H9 (cell line): Measurements from ENCODE around the gene HSPA8. TPM values are rescaled to one million over a fixed set of nuclear protein-coding genes. Genes with fewer than 3 reads are reported as not detected.

Experiments
- DNase-seq: peaks from one replicate; pipeline ENCODE4 v3.0.0-alpha.2; 2017
- H2AFZ ChIP-seq: one replicate; pipeline ENCODE4 v1.6.1; 2013; ENCODE audit warnings: mild to moderate bottlenecking, low read length, control low read depth, moderate library complexity
- H2AK5ac ChIP-seq: 2 replicates; pipeline ENCODE4 v1.6.1; 2013; ENCODE audit warnings: low read length, control low read depth, mixed read lengths; ENCODE audit not compliant: insufficient read length
- H2BK120ac ChIP-seq: one replicate; pipeline ENCODE4 v1.6.1; 2013; ENCODE audit warnings: low read depth, mild to moderate bottlenecking, low read length, control low read depth, inconsistent platforms; ENCODE audit not compliant: poor library complexity, severe bottlenecking
- H2BK12ac ChIP-seq: 2 replicates; pipeline ENCODE4 v1.6.1; 2013; ENCODE audit warnings: low read length, control low read depth, mixed read lengths, low read depth; ENCODE audit not compliant: insufficient read length
- H2BK15ac ChIP-seq: 2 replicates; pipeline ENCODE4 v1.6.1; 2013; ENCODE audit warnings: low read depth, low read length, control low read depth
- H2BK20ac ChIP-seq: one replicate; pipeline ENCODE4 v1.6.1; 2013; ENCODE audit warnings: low read depth, mild to moderate bottlenecking, low read length, control low read depth, inconsistent platforms; ENCODE audit not compliant: poor library complexity, severe bottlenecking
- H2BK5ac ChIP-seq: 2 replicates; pipeline ENCODE4 v1.6.1; 2013; ENCODE audit warnings: low read length, control low read depth, mixed read lengths; ENCODE audit not compliant: insufficient read length
- H3K14ac ChIP-seq: 2 replicates; pipeline ENCODE4 v1.6.1; 2013; ENCODE audit warnings: low read length, control low read depth; ENCODE audit not compliant: insufficient read depth
- H3K18ac ChIP-seq: 2 replicates; pipeline ENCODE4 v1.6.1; 2013; ENCODE audit warnings: low read depth, mild to moderate bottlenecking, mixed read lengths, low read length, control low read depth; ENCODE audit not compliant: insufficient read length
- H3K23ac ChIP-seq: 2 replicates; pipeline ENCODE4 v1.6.1; 2013; ENCODE audit warnings: low read length, control low read depth, mixed read lengths, low read depth; ENCODE audit not compliant: insufficient read length
- H3K23me2 ChIP-seq: 2 replicates; pipeline ENCODE4 v1.6.1; 2013; ENCODE audit warnings: low read depth, mild to moderate bottlenecking, mixed read lengths, low read length, control low read depth; ENCODE audit not compliant: insufficient read length, poor library complexity, severe bottlenecking
- H3K27ac ChIP-seq: 2 replicates; pipeline ENCODE4 v1.5.1; 2013; ENCODE audit warnings: low read length, control low read depth, mixed read lengths, low read depth; ENCODE audit not compliant: insufficient read length
- H3K27me3 ChIP-seq: 2 replicates; pipeline ENCODE4 v1.6.1; 2013; ENCODE audit warnings: low read length, control low read depth, inconsistent platforms; ENCODE audit not compliant: insufficient read depth
- H3K4ac ChIP-seq: 2 replicates; pipeline ENCODE4 v1.6.1; 2013; ENCODE audit warnings: low read depth, mild to moderate bottlenecking, control low read depth, inconsistent platforms, low read length, moderate library complexity
- H3K4me1 ChIP-seq: 2 replicates; pipeline ENCODE4 v1.6.1; 2013; ENCODE audit warnings: low read length, control low read depth, inconsistent platforms; ENCODE audit not compliant: insufficient read depth
- H3K4me2 ChIP-seq: 2 replicates; pipeline ENCODE4 v1.6.1; 2013; ENCODE audit warnings: low read length, control low read depth, mixed read lengths; ENCODE audit not compliant: insufficient read length, insufficient read depth
- H3K56ac ChIP-seq: 2 replicates; pipeline ENCODE4 v1.6.1; 2013; ENCODE audit warnings: low read depth, mild to moderate bottlenecking, mixed read lengths, low read length, control low read depth; ENCODE audit not compliant: insufficient read length
- H3K79me1 ChIP-seq: 2 replicates; pipeline ENCODE4 v1.6.1; 2013; ENCODE audit warnings: low read depth, mild to moderate bottlenecking, moderate library complexity, low read length, control low read depth, inconsistent platforms; ENCODE audit not compliant: insufficient read depth, poor library complexity, severe bottlenecking
- H3K79me2 ChIP-seq: 2 replicates; pipeline ENCODE4 v1.6.1; 2013; ENCODE audit warnings: low read length, control low read depth, inconsistent platforms; ENCODE audit not compliant: insufficient read depth
- H3K9ac ChIP-seq: 2 replicates; pipeline ENCODE4 v1.6.1; 2013; ENCODE audit warnings: low read length, control low read depth, mixed read lengths; ENCODE audit not compliant: insufficient read length; ENCODE audit errors: extremely low read depth
- H3K9me3 ChIP-seq: one replicate; pipeline ENCODE4 v1.6.1; 2013; ENCODE audit warnings: low read depth, low read length, inconsistent platforms; ENCODE audit not compliant: control insufficient read depth
- H3T11ph ChIP-seq: one replicate; pipeline ENCODE4 v1.6.1; 2013; ENCODE audit warnings: mild to moderate bottlenecking, low read length, control low read depth, inconsistent platforms
- H4K20me1 ChIP-seq: one replicate; pipeline ENCODE4 v1.6.1; 2013; ENCODE audit not compliant: control insufficient read depth, insufficient read length, insufficient read depth
- H4K5ac ChIP-seq: 2 replicates; pipeline ENCODE4 v1.6.1; 2013; ENCODE audit warnings: low read depth, mild to moderate bottlenecking, mixed read lengths, low read length, control low read depth; ENCODE audit not compliant: insufficient read length
- H4K8ac ChIP-seq: replicated peaks from 2 replicates; pipeline ENCODE4 v1.6.1; 2013; ENCODE audit warnings: low read length, control low read depth, mixed read lengths, low read depth; ENCODE audit not compliant: insufficient read length
- H4K91ac ChIP-seq: 2 replicates; pipeline ENCODE4 v1.6.1; 2013; ENCODE audit warnings: low read depth, mild to moderate bottlenecking, moderate library complexity, mixed read lengths, low read length, control low read depth; ENCODE audit not compliant: insufficient read length
- H3K27ac Mint-ChIP-seq, 3 experiments: 2 replicates in 2 of 3; 3 replicates in 1 of 3; pipeline ENCODE4 v1.8.0; 2020 to 2021; ENCODE audit warnings: mixed read lengths in 3 of 3, mild to moderate bottlenecking in 1 of 3, moderate library complexity in 1 of 3
- H3K27me3 Mint-ChIP-seq: 2 replicates; pipeline ENCODE4 v1.8.0; 2021; ENCODE audit warnings: low read depth, mild to moderate bottlenecking, moderate library complexity, mixed read lengths
- H3K36me3 Mint-ChIP-seq, 3 experiments: 2 replicates in 2 of 3; 3 replicates in 1 of 3; pipeline ENCODE4 v1.8.0; 2020 to 2021; ENCODE audit warnings: low read depth in 3 of 3, mixed read lengths in 3 of 3; ENCODE audit not compliant: insufficient read depth in 1 of 3
- H3K4me1 Mint-ChIP-seq, 2 experiments: 2 replicates each; pipeline ENCODE4 v1.8.0; 2020; ENCODE audit warnings: mixed read lengths in 2 of 2
- H3K4me3 Mint-ChIP-seq, 2 experiments: 2 replicates in 1 of 2; 3 replicates in 1 of 2; pipeline ENCODE4 v1.8.0; 2020 to 2021; ENCODE audit warnings: mild to moderate bottlenecking in 2 of 2, mixed read lengths in 2 of 2, moderate library complexity in 1 of 2
- H3K9me3 Mint-ChIP-seq, 2 experiments: 2 replicates in 1 of 2; 3 replicates in 1 of 2; pipeline ENCODE4 v1.8.0; 2020; ENCODE audit warnings: mild to moderate bottlenecking in 2 of 2, mixed read lengths in 2 of 2, moderate library complexity in 1 of 2
- CTCF ChIP-seq: fragments of 200-600 bp; sonication (generic); conservative IDR thresholded peaks from 3 replicates; pipeline ENCODE4 v1.8.0; 2021; ENCODE audit warnings: antibody characterized with exemption, mild to moderate bottlenecking
- WGBS: extraction: QIAGEN DNeasy Blood & Tissue Kit; methylation state at CpG from one replicate; pipeline ENCODE4 v1.1.7; 2013; ENCODE audit warnings: missing lambda C conversion rate, low lambda C conversion rate, mixed read lengths; ENCODE audit not compliant: insufficient read length; ENCODE audit errors: extremely low coverage; 5-methylcytosine and 5-hydroxymethylcytosine counted together
- total RNA-seq: library from RNA; stranded (reverse); gene quantifications from 2 replicates; pipeline ENCODE4 v1.2.1, GENCODE V29; 2021

Gene HSPA8
- total RNA-seq, 1 experiment from 2014 or later = 2,160 TPM

DNA sequence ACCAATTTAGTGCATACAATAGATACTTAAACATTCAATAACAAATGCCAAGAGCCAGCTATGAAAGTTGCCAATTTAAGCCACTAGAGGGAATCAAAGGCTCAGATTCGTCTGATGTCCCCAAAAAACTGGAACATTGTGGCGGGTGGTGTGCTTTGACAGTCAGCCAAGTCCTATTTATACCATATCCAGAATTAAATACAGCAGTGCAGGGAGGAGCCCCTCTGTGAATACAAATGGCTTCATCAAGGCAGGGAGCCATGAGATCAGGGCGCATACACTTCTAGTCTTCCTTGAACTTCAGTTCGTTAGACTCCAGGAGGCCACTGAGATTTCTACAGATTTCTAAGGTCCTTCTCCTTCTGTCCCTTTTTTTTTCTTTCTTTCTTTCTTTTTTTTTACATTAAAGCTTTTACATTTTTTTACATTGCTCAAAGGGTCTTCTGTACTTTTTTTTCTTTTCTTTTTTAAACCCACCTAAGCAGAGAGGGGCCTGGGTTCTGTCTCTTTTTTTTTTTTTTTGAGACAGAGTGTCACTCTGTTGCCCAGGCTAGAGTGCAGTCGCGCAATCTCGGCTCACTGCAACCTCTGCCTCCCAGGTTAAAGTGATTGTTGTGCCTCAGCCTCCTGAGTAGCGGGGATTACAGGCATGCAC, 41.5 kb upstream of the HSPA8 start:
- Histone ChIP-seq H2BK120ac (no peak overlapping the region), H3K9me3 (no peaks in the 10 kb centered on the region), H2AK5ac (no peak overlapping the region), H2BK5ac (no peak overlapping the region), H3K56ac (no peak overlapping the region), H3K18ac (no peak overlapping the region), H3K79me1 (no peaks in the 10 kb centered on the region), H3T11ph (no peak overlapping the region), H3K4me1 (no peaks in the 10 kb centered on the region), H3K79me2 (no peaks in the 10 kb centered on the region), H3K4me2 (no peak overlapping the region), H4K8ac (no peak overlapping the region), H4K20me1 (peaks cover 4% of the 10 kb centered on the region), H3K27me3 (no peaks in the 10 kb centered on the region), H3K9ac (no peak overlapping the region), H4K91ac (no peak overlapping the region), H3K14ac (no peak overlapping the region), H4K5ac (no peak overlapping the region), H2BK20ac (no peak overlapping the region), H3K23me2 (no peaks in the 10 kb centered on the region), H3K27ac (no peak overlapping the region), H3K4ac (no peak overlapping the region), H2BK15ac (no peak overlapping the region), H2AFZ (no peak overlapping the region), H2BK12ac (no peak overlapping the region), H3K23ac (no peak overlapping the region)
- no CpG with 5 or more reads among the region's 8 CpGs for WGBS
- Mint-ChIP-seq H3K27me3 (no peaks in the 10 kb centered on the region), H3K27ac (no peak overlapping the region), H3K36me3 (peaks cover 0 to 1% (median 0%) of the 10 kb centered on the region in 3 experiments; a peak in 1 of 7 replicates), H3K4me3 (no peak overlapping the region), H3K4me1 (peaks cover 18 to 20% of the 10 kb centered on the region in 2 experiments), H3K9me3 (no peaks in the 10 kb centered on the region)
- peak; percentile 72 for TF ChIP-seq CTCF
- no peak for DNase-seq
